Heart left ventricle (tissue), 13 donors: ENCODE measurements around the gene OTULINL.

Source experiments
- CTCF ChIP-seq, 12 donors: fragments of 200-600 bp; sonication (generic) in 4 of 12; IDR thresholded peaks; one replicate each; pipeline versions ENCODE4 v1.5.0 to v1.8.0; 2018 to 2022; ENCODE audit warnings: antibody characterized with exemption in 12 of 12, mild to moderate bottlenecking in 5 of 12
- POLR2A ChIP-seq, 2 donors: fragments of 450-650 bp; IDR thresholded peaks; one replicate each; pipeline ENCODE4 v1.6.1; 2017; ENCODE audit warnings: antibody characterized with exemption in 2 of 2, mild to moderate bottlenecking in 2 of 2, moderate library complexity in 2 of 2
- donor health status: ischemic (EF 13 %, LVEDD 7.1; RV severe dilation, severe dysfunction).
- donor health status: DM: no; HTN: yes; CAD: no.
- donor health status: DM: no; HTN: no; CAD: no.
- donor health status: ischemic (EF 25% LVEDD 6.9; RV normal size, moderate dysfunction).
- donor health status: ischemic (EF 25% LVEDD 5.7; RV mildly dilated, moderate dysfunction).
- donor health status: ischemic (EF 35%, LVEDD 5.7; RV mildly dilated, moderate dysfunction).
- donor health status: nonischemic (EF 11% LVEDD 7.7; RV severe dilation, severe dysfunction).
- donor health status: DM: yes; HTN: yes; CAD: no.
- donor health status: PGD.
- donor health status: ischemic (EF 29% LVEDD 5.4; RV normal size, mild dysfunction).
- donor health status: nonischemic (EF 23%, LVEDD 6.1; RV moderate dilation, normal function).

GRCh38 chr5:14660833-14661232, 79.2 kb downstream of the OTULINL start:
- TF ChIP-seq CTCF (IDR thresholded peaks at IDR 0.05) (no peak), POLR2A (IDR thresholded peaks at IDR 0.05) (no peak)
